ENCODE data around the gene PYCR2. TPM values are rescaled to one million over a fixed set of nuclear protein-coding genes. Genes with fewer than 3 reads are reported as not detected.

The PYCR2 gene
- total and polyA plus RNA-seq, 2 of the 8 experiments (the other 6 are each of a cell fraction or from before 2014, with no cell fraction given), result 79.3 to 84.6 TPM

- H3K36me3 ChIP-seq (ENCODE audit: control insufficient read depth in 2 of 4, insufficient read depth in 4 of 4, low read length in 3 of 4), result no peaks in the 10 kb centered on the region
Observed at GRCh38 chr1:225958041-225958440, 34.0 kb upstream of the PYCR2 start.

More at GRCh38 chr1:225958041-225958440, 34.0 kb upstream of the PYCR2 start:
- no peaks in the 10 kb centered on the region for H3K23me2 ChIP-seq (ENCODE audit: low read depth, low read length)
- H3K4ac ChIP-seq (replicated peaks; ENCODE audit: insufficient read length, low read depth, low read length), result no peak overlapping the region
- no peak overlapping the region for H3K4me2 ChIP-seq (ENCODE audit: insufficient read depth in 1 of 2, low read depth in 2 of 2, low read length in 2 of 2)
- H4K8ac ChIP-seq (ENCODE audit: extremely low read depth, insufficient read depth, low read length), result no peak overlapping the region
- no peak overlapping the region for H3K27ac ChIP-seq (ENCODE audit: low read depth, low read length)
- H2AK5ac ChIP-seq (ENCODE audit: low read depth, low read length), result no peak overlapping the region
- no peak overlapping the region for H3K56ac ChIP-seq (replicated peaks; ENCODE audit: insufficient read length, low read depth, low read length)
- DNase-seq (ENCODE audit: low read depth in 1 of 2, low spot score in 2 of 2), result no peak
- no peaks in the 10 kb centered on the region for H3K4me1 ChIP-seq (replicated peaks in 1 of 4; ENCODE audit: control insufficient read depth in 3 of 4, insufficient read depth in 4 of 4, low read length in 3 of 4)
- FAIRE-seq, result no peak
- H3K4me3 ChIP-seq (ENCODE audit: extremely low read depth in 1 of 4, insufficient read depth in 2 of 4, low read depth in 3 of 4, low read length in 4 of 4), result no peak overlapping the region
- CTCF ChIA-PET (ENCODE audit: partially characterized antibody), result interaction anchor here (1.2 to 7.4 kb wide), 4 partner anchors 14 to 46 kb away, joined by 3 to 86 read pairs (median 4); partner anchors contain the start of gene LEFTY2
- H3K79me2 ChIP-seq (ENCODE audit: control insufficient read depth in 1 of 2, insufficient read depth in 2 of 2, low read length in 2 of 2), result no peaks in the 10 kb centered on the region
- H2BK120ac ChIP-seq (replicated peaks; ENCODE audit: low read depth, low read length), result no peak overlapping the region
- H2BK20ac ChIP-seq (ENCODE audit: low read length), result no peak overlapping the region
- 90% methylated on average over 3 of the region's 3 CpGs; no CpG with 5 or more reads in 1 of the 2 experiments for WGBS, 2 experiments (ENCODE audit: extremely low coverage in 1 of 2, insufficient coverage in 1 of 2, insufficient read length in 1 of 2, insufficient replicate concordance in 2 of 2, low coverage in 1 of 2, low lambda C conversion rate in 2 of 2, missing lambda C conversion rate in 1 of 2)
- H2AFZ ChIP-seq (ENCODE audit: low read length), result no peak overlapping the region
- no peak overlapping the region for H2BK12ac ChIP-seq (ENCODE audit: low read depth, low read length)
- H3K27me3 ChIP-seq (replicated peaks in 1 of 4; ENCODE audit: control insufficient read depth in 3 of 4, extremely low read depth in 1 of 4, insufficient read depth in 3 of 4, low read length in 3 of 4), result peaks cover 0 to 3% (median 0%) of the 10 kb centered on the region in 4 experiments; a peak in 1 of 7 replicates
- H3K23ac ChIP-seq (ENCODE audit: insufficient read length), result no peak overlapping the region
- no peak overlapping the region for H3K9ac ChIP-seq (replicated peaks in 1 of 4; ENCODE audit: extremely low read depth in 1 of 4, low read depth in 3 of 4, low read length in 3 of 4)
- H3K18ac ChIP-seq (ENCODE audit: extremely low read depth, low read length), result no peak overlapping the region
- TF ChIP-seq USF2 (IDR thresholded peaks at IDR 0.05; ENCODE audit: low read length), result no peak
- no peak for TF ChIP-seq EP300 (IDR thresholded peaks at IDR 0.05; ENCODE audit: borderline replicate concordance in 1 of 2, low read depth in 2 of 2, low read length in 2 of 2)
- H4K91ac ChIP-seq (replicated peaks; ENCODE audit: insufficient read length, low read length), result no peak overlapping the region
- POLR2A ChIA-PET (ENCODE audit: partially characterized antibody), result interaction anchor here (1.4 kb wide), 1 partner anchor 12 kb away, joined by 3 read pairs; no protein-coding TSS in a partner anchor
- no peak overlapping the region for H2BK15ac ChIP-seq (ENCODE audit: low read length)
- no peaks in the 10 kb centered on the region for H3K79me1 ChIP-seq (ENCODE audit: low read depth, low read length)
- H4K5ac ChIP-seq (ENCODE audit: insufficient read length, low read depth, low read length), result no peak overlapping the region
- no peaks in the 10 kb centered on the region for H3K9me3 ChIP-seq (ENCODE audit: insufficient read depth in 2 of 2, low read depth in 1 of 2, low read length in 1 of 2)
- no peak overlapping the region for H2BK5ac ChIP-seq (ENCODE audit: low read depth, low read length)
- H3K14ac ChIP-seq (ENCODE audit: insufficient read length), result no peak overlapping the region
- no peaks in the 10 kb centered on the region for H4K20me1 ChIP-seq (replicated peaks in 1 of 2; ENCODE audit: control insufficient read depth in 1 of 2, insufficient read depth in 2 of 2, low read length in 2 of 2)
